GM23338 (cell line): ENCODE results near the gene PCSK2. TPM values are rescaled to one million over a fixed set of nuclear protein-coding genes. Genes with fewer than 3 reads are reported as not detected.

Experiments used
- ATAC-seq: fragments of 200-7000 bp; cut with Tn5 transposase; 3 replicates; pipeline ENCODE4 v1.9.1; 2020
- DNase-seq: peaks from one replicate; pipeline ENCODE4 v3.0.0-alpha.2; 2015; ENCODE audit warnings: low spot score
- H2AFZ ChIP-seq: fragments of 200-600 bp; sonication (generic); 2 replicates; pipeline ENCODE4 v1.8.0; 2016; ENCODE audit warnings: antibody characterized with exemption, mild to moderate bottlenecking, moderate library complexity
- H3F3A ChIP-seq: fragments of 200-600 bp; sonication (generic); replicated peaks from 2 replicates; pipeline ENCODE4 v1.8.0; 2017; ENCODE audit warnings: antibody characterized with exemption, mixed run types, low read depth
- H3K27ac ChIP-seq: fragments of 200-600 bp; sonication (generic); 2 replicates; pipeline ENCODE4 v1.6.1; 2016; ENCODE audit warnings: low read depth
- H3K27me3 ChIP-seq: fragments of 200-600 bp; sonication (generic); 2 replicates; pipeline ENCODE4 v1.8.0; 2016; ENCODE audit warnings: mild to moderate bottlenecking, mixed run types, moderate library complexity; ENCODE audit not compliant: insufficient read depth
- H3K36me3 ChIP-seq: fragments of 200-600 bp; sonication (generic); 2 replicates; pipeline ENCODE4 v1.8.0; 2016; ENCODE audit warnings: mild to moderate bottlenecking; ENCODE audit not compliant: insufficient read depth
- H3K4me1 ChIP-seq: fragments of 200-600 bp; sonication (generic); 2 replicates; pipeline ENCODE4 v1.8.0; 2016; ENCODE audit warnings: mild to moderate bottlenecking, moderate library complexity; ENCODE audit not compliant: insufficient read depth
- H3K4me2 ChIP-seq: fragments of 200-600 bp; sonication (generic); 2 replicates; pipeline ENCODE4 v1.7.1; 2017; ENCODE audit warnings: mixed run types
- H3K4me3 ChIP-seq: fragments of 200-600 bp; sonication (generic); 2 replicates; pipeline ENCODE4 v1.6.1; 2016; ENCODE audit warnings: mixed run types
- H3K79me2 ChIP-seq: fragments of 200-600 bp; sonication (generic); replicated peaks from 2 replicates; pipeline ENCODE4 v1.8.0; 2017; ENCODE audit warnings: mild to moderate bottlenecking; ENCODE audit not compliant: insufficient read depth
- H3K9me2 ChIP-seq: fragments of 200-600 bp; sonication (generic); 2 replicates; pipeline ENCODE4 v1.8.0; 2017; ENCODE audit not compliant: insufficient read depth
- H4K20me1 ChIP-seq: fragments of 200-600 bp; sonication (generic); replicated peaks from 2 replicates; pipeline ENCODE4 v1.8.0; 2017; ENCODE audit warnings: mild to moderate bottlenecking; ENCODE audit not compliant: insufficient read depth
- H3K27ac Mint-ChIP-seq: 2 replicates; pipeline ENCODE4 v1.8.0; 2020; ENCODE audit warnings: inconsistent platforms, mild to moderate bottlenecking, moderate library complexity, mixed read lengths
- H3K27me3 Mint-ChIP-seq: 3 replicates; pipeline ENCODE4 v1.8.0; 2022; ENCODE audit warnings: low read depth, mild to moderate bottlenecking, moderate library complexity, mixed read lengths, inconsistent platforms; ENCODE audit not compliant: insufficient read depth, poor library complexity
- H3K36me3 Mint-ChIP-seq: 3 replicates; pipeline ENCODE4 v1.8.0; 2021; ENCODE audit warnings: low read depth, mild to moderate bottlenecking, inconsistent platforms, moderate library complexity, mixed read lengths
- H3K4me1 Mint-ChIP-seq: 3 replicates; pipeline ENCODE4 v1.8.0; 2020; ENCODE audit warnings: mild to moderate bottlenecking, inconsistent platforms, mixed read lengths
- H3K4me3 Mint-ChIP-seq: 3 replicates; pipeline ENCODE4 v1.8.0; 2021; ENCODE audit warnings: moderate library complexity, mild to moderate bottlenecking, inconsistent platforms, mixed read lengths
- H3K9me3 Mint-ChIP-seq: 3 replicates; pipeline ENCODE4 v1.8.0; 2020; ENCODE audit warnings: moderate library complexity, mild to moderate bottlenecking, inconsistent platforms, mixed read lengths
- CREB1 ChIP-seq: fragments of 250-450 bp; sonication (Bioruptor Pico); IDR thresholded peaks from 2 replicates; pipeline ENCODE4 v1.5.0; 2020; ENCODE audit warnings: low read depth, mild to moderate bottlenecking, moderate library complexity
- JUNB ChIP-seq: IDR thresholded peaks from one replicate; pipeline ENCODE4 v1.6.1; 2016; ENCODE audit warnings: antibody characterized with exemption; ENCODE audit not compliant: unreplicated experiment
- POLR2AphosphoS5 ChIP-seq: IDR thresholded peaks from 2 replicates; pipeline ENCODE4 v1.6.1; 2016; ENCODE audit warnings: antibody characterized with exemption, low read depth
- REST ChIP-seq: IDR thresholded peaks from one replicate; pipeline ENCODE4 v1.6.1; 2018; ENCODE audit warnings: antibody characterized with exemption; ENCODE audit not compliant: unreplicated experiment
- STAT1 ChIP-seq: IDR thresholded peaks from one replicate; pipeline ENCODE4 v1.6.1; 2016; ENCODE audit warnings: antibody characterized with exemption; ENCODE audit not compliant: unreplicated experiment
- ZNF114 ChIP-seq: fragments of 250-450 bp; sonication (Bioruptor Pico); IDR thresholded peaks from 2 replicates; pipeline ENCODE4 v1.5.0; 2020; ENCODE audit warnings: mild to moderate bottlenecking, moderate library complexity
- ZNF331 ChIP-seq: fragments of 250-450 bp; sonication (Bioruptor Pico); IDR thresholded peaks from 2 replicates; pipeline ENCODE4 v1.5.0; 2020; ENCODE audit warnings: low read depth, mild to moderate bottlenecking, moderate library complexity
- ZNF462 ChIP-seq: fragments of 250-450 bp; sonication (Bioruptor Pico); IDR thresholded peaks from 2 replicates; pipeline ENCODE4 v1.5.0; 2020; ENCODE audit warnings: mild to moderate bottlenecking, moderate library complexity
- polyA plus RNA-seq: library from polyadenylated mRNA; unstranded; fragments of >200 nt; fragmentation: Nextera tagmentation; extraction: Ambion mirVana; gene quantifications from 2 replicates; pipeline ENCODE4 v1.2.1, GENCODE V29; 2016
- total RNA-seq: library from RNA; depleted of rRNA; stranded (reverse); fragments of >200 nt; shearing (Covaris generic); gene quantifications from 2 replicates; pipeline ENCODE4 v1.2.3, GENCODE V29; 2014
- TF ChIP-seq, protein P1 (sequence below): IDR thresholded peaks from 2 replicates; pipeline ENCODE4 v1.6.1; 2016; ENCODE audit warnings: antibody characterized with exemption

PCSK2 gene
- total and polyA plus RNA-seq, 2 experiments from 2014 or later, result 0.37 to 1.1 TPM

GRCh38 chr20:17403461-17403860, 176.6 kb downstream of the PCSK2 start (continued):
- TF ChIP-seq ZNF462 (CRISPR knock-in tag), result no peak
- no peak for TF ChIP-seq POLR2AphosphoS5

DNA sequence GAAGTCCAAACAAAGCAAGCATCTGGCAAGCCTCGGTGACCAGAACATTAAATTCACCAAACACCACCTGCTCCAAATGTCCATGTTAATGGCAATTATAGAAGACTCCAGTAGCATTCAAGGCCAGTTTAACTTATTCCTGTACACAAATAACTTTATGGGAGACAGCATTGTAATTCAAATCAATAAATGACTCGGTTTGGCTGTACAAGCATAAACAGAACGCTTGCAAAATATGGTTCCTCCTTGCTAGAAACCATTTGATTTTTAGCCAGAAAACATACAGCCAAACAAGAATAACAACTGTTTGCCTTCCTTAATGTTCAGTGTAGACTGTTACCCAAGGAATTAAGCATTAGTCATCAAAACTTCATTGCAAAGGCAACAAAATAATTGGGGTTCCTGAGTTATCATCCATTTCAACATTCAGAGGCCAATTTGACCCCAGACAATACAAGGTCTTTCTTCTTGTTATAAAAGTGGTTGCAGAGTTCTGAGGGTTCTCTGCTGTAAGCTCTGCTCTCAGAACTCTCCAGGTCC, 179.3 kb downstream of the PCSK2 start:
- TF ChIP-seq ZNF331 (CRISPR knock-in tag) (no peak), CREB1 (CRISPR knock-in tag) (no peak)
- ATAC-seq (no peak), DNase-seq (no peak)
- Histone ChIP-seq H3K27ac (no peak overlapping the region), H3K79me2 (no peaks in the 10 kb centered on the region), H3F3A (no peaks in the 10 kb centered on the region), H3K9me2 (0 out of 2 replicates have a peak, but pooled peaks cover 7% of the 10 kb centered on the region), H3K27me3 (no peaks in the 10 kb centered on the region), H3K4me1 (no peaks in the 10 kb centered on the region), H3K4me3 (no peak overlapping the region), H4K20me1 (no peaks in the 10 kb centered on the region), H3K4me2 (no peak overlapping the region), H2AFZ (no peak overlapping the region), H3K36me3 (no peaks in the 10 kb centered on the region)
- H3K4me3 Mint-ChIP-seq, result no peak overlapping the region
- no peaks in the 10 kb centered on the region for H3K4me1 Mint-ChIP-seq
- no peaks in the 10 kb centered on the region for H3K9me3 Mint-ChIP-seq
- H3K27ac Mint-ChIP-seq, result no peak overlapping the region
- H3K27me3 Mint-ChIP-seq, result no peaks in the 10 kb centered on the region
- H3K36me3 Mint-ChIP-seq, result no peaks in the 10 kb centered on the region

DNA sequence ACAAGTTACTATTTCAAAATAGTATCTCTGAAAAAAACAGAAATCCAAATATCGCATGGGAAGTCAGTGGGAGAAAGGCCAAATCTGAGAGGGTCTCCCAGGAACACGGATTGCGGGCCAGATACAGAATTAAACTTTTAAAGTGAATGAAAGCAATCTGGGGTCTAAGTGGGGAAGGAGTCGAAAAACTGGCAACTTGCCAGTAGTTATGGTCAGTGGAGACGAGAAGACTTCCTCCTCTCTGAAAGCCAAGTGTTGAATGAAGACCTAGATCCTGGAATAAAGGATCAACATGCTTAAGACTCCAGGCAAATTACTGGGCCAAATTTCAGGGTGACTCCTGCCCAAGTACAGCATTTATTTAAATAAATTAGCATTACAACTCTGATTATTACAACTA, 180.7 kb downstream of the PCSK2 start:
- H3K79me2 ChIP-seq, result no peaks in the 10 kb centered on the region
- H3K9me3 Mint-ChIP-seq, result no peaks in the 10 kb centered on the region; the same call in 2 of the 3 replicates
- no peak overlapping the region for H3K4me3 ChIP-seq
- H3K27me3 ChIP-seq, result no peaks in the 10 kb centered on the region
- H3F3A ChIP-seq, result no peaks in the 10 kb centered on the region
- H3K36me3 Mint-ChIP-seq, result no peaks in the 10 kb centered on the region
- no peaks in the 10 kb centered on the region for H3K4me1 ChIP-seq
- H3K27ac Mint-ChIP-seq, result no peak overlapping the region
- H3K27ac ChIP-seq, result no peak overlapping the region
- H3K36me3 ChIP-seq, result no peaks in the 10 kb centered on the region
- no peaks in the 10 kb centered on the region for H3K4me1 Mint-ChIP-seq
- no peaks in the 10 kb centered on the region for H3K27me3 Mint-ChIP-seq
- no peak overlapping the region for H2AFZ ChIP-seq
- H4K20me1 ChIP-seq, result no peaks in the 10 kb centered on the region
- ATAC-seq, result no peak
- 0 out of 2 replicates have a peak, but pooled peaks cover 7% of the 10 kb centered on the region for H3K9me2 ChIP-seq
- H3K4me3 Mint-ChIP-seq, result no peak overlapping the region
- no peak overlapping the region for H3K4me2 ChIP-seq
- no peak for DNase-seq
- TF ChIP-seq, protein P1, sequence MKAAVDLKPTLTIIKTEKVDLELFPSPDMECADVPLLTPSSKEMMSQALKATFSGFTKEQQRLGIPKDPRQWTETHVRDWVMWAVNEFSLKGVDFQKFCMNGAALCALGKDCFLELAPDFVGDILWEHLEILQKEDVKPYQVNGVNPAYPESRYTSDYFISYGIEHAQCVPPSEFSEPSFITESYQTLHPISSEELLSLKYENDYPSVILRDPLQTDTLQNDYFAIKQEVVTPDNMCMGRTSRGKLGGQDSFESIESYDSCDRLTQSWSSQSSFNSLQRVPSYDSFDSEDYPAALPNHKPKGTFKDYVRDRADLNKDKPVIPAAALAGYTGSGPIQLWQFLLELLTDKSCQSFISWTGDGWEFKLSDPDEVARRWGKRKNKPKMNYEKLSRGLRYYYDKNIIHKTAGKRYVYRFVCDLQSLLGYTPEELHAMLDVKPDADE, result no peak
- no peak for TF ChIP-seq ZNF331 (CRISPR knock-in tag)
- no peak for TF ChIP-seq STAT1
- no peak for TF ChIP-seq ZNF114
- no peak for TF ChIP-seq JUNB
- no peak for TF ChIP-seq REST
